Left ventricle myocardium superior (tissue), 1 donor: ENCODE results near the gene KIAA0040. TPM values are rescaled to one million over a fixed set of nuclear protein-coding genes. Genes with fewer than 3 reads are reported as not detected.
A peak's percentile ranks its signal among the peaks of the same experiment; 100 is the strongest.

ENCODE experiments used
- ATAC-seq: fragments of 200-7000 bp; cut with Tn5 transposase; one replicate; pipeline ENCODE4 v1.9.1; 2020; ENCODE audit warnings: mild to moderate bottlenecking, moderate library complexity
- DNase-seq: peaks from one replicate; pipeline ENCODE4 v3.0.0-alpha.2; 2020
- intact Hi-C: fragments of 100-400 bp; cut with micrococcal nuclease; formaldehyde crosslinking; loops from one replicate; pipeline ENCODE4 v1.11.0; 2022
- total RNA-seq: library from RNA; stranded (reverse); fragmentation: NEBNext Ultra II Directional; extraction: Animal tissue kit (Norgen Biotek cat#: 25700); gene quantifications from one replicate; pipeline ENCODE4 v1.2.1, GENCODE V29; 2021
- donor health status: DM: no; HTN: yes; CAD: no; lungs with severe emphysema.

The KIAA0040 gene
- total RNA-seq, 1 donor from 2014 or later: 16.9 TPM

- DNase-seq (no peak), ATAC-seq (no peak)
- intact Hi-C loops: no loop called here
Observed at GRCh38 chr1:175150596-175151319, 41.8 kb downstream of the KIAA0040 start.

- intact Hi-C loops: no loop called here
- DNase-seq (no peak), ATAC-seq (no peak)
Observed at GRCh38 chr1:175148068-175148467, 44.5 kb downstream of the KIAA0040 start.

GRCh38 chr1:175147569-175147968, 45.0 kb downstream of the KIAA0040 start:
- intact Hi-C loops: no loop called here
- ATAC-seq: no peak
- no peak for DNase-seq

- ATAC-seq (peak; percentile 89), DNase-seq (peak; percentile 83)
- intact Hi-C loops: no loop called here
Observed at GRCh38 chr1:175146529-175147213, 45.9 kb downstream of the KIAA0040 start.

- intact Hi-C loops: no loop called here
- DNase-seq (no peak), ATAC-seq (no peak)
Observed at GRCh38 chr1:175145899-175146528, 46.6 kb downstream of the KIAA0040 start.

- DNase-seq (no peak), ATAC-seq (no peak)
- intact Hi-C loops: no loop called here
Observed at GRCh38 chr1:175138579-175138978, 54.0 kb downstream of the KIAA0040 start.

GRCh38 chr1:175137369-175137768, 55.2 kb downstream of the KIAA0040 start:
- intact Hi-C loops: no loop called here
- no peak for ATAC-seq
- DNase-seq: no peak

- ATAC-seq (no peak), DNase-seq (no peak)
- intact Hi-C loops: no loop called here
Observed at GRCh38 chr1:175136246-175136645, 56.3 kb downstream of the KIAA0040 start.

GRCh38 chr1:175134500-175134899, 58.1 kb downstream of the KIAA0040 start:
- ATAC-seq: no peak

GRCh38 chr1:175133673-175134435, 58.7 kb downstream of the KIAA0040 start:
- intact Hi-C loops: no loop called here
- ATAC-seq: no peak
- DNase-seq: no peak

More at GRCh38 chr1:175134500-175134899, 58.1 kb downstream of the KIAA0040 start:
- DNase-seq: no peak
- intact Hi-C loops: no loop called here

GRCh38 chr1:175132436-175132835, 60.1 kb downstream of the KIAA0040 start:
- ATAC-seq (no peak), DNase-seq (no peak)
- intact Hi-C loops: no loop called here

- intact Hi-C loops: no loop called here
- ATAC-seq (no peak), DNase-seq (no peak)
Observed at GRCh38 chr1:175131095-175131494, 61.5 kb downstream of the KIAA0040 start.

GRCh38 chr1:175130649-175131045, 61.9 kb downstream of the KIAA0040 start:
- DNase-seq (no peak), ATAC-seq (no peak)
- intact Hi-C loops: no loop called here

- ATAC-seq (peak; percentile 44), DNase-seq (no peak)
- intact Hi-C loops: no loop called here
Observed at GRCh38 chr1:175129997-175130648, 62.5 kb downstream of the KIAA0040 start.

GRCh38 chr1:175129644-175129996, 63.0 kb downstream of the KIAA0040 start:
- DNase-seq (no peak), ATAC-seq (peak; percentile 10)
- intact Hi-C loops: no loop called here

- DNase-seq (no peak), ATAC-seq (peak; percentile 61)
- intact Hi-C loops: no loop called here
Observed at GRCh38 chr1:175129182-175129581, 63.4 kb downstream of the KIAA0040 start.

GRCh38 chr1:175128523-175128922, 64.1 kb downstream of the KIAA0040 start:
- ATAC-seq: no peak
- intact Hi-C loops: no loop called here
- DNase-seq: no peak

- ATAC-seq (no peak), DNase-seq (no peak)
- intact Hi-C loops: no loop called here
Observed at GRCh38 chr1:175127565-175127964, 65.0 kb downstream of the KIAA0040 start.

GRCh38 chr1:175126347-175126746, 66.2 kb downstream of the KIAA0040 start:
- DNase-seq: no peak
- intact Hi-C loops: no loop called here
- ATAC-seq: no peak
